Adrenal gland (tissue), 12 donors: ENCODE results near the gene BBX. TPM values are rescaled to one million over a fixed set of nuclear protein-coding genes. Genes with fewer than 3 reads are reported as not detected.

Experiments used
- DNase-seq, 7 donors: peaks; one replicate each; pipeline ENCODE4 v3.0.0-alpha.2; 2019 to 2020
- H3K27ac ChIP-seq, 5 donors: fragments of 200-600 bp; sonication (generic) in 4 of 5; 1 replicate in 3 of 5; 2 replicates in 2 of 5; pipeline versions ENCODE4 v1.5.1 to v1.8.0; 2016 to 2020; ENCODE audit warnings: mild to moderate bottlenecking in 1 of 5
- H3K27me3 ChIP-seq: fragments of 200-600 bp; 2 replicates; pipeline ENCODE4 v1.8.0; 2021
- H3K36me3 ChIP-seq, 2 donors: fragments of 200-600 bp; replicated peaks in 1 of 2; 1 replicate in 1 of 2; 2 replicates in 1 of 2; pipeline versions ENCODE4 v1.5.1 to v1.8.0; 2018 to 2022
- H3K4me1 ChIP-seq, 2 donors: fragments of 200-600 bp; replicated peaks in 1 of 2; 1 replicate in 1 of 2; 2 replicates in 1 of 2; pipeline versions ENCODE4 v1.5.1 to v1.8.0; 2018 to 2021
- H3K4me3 ChIP-seq, 4 donors: fragments of 200-600 bp; sonication (generic) in 3 of 4; one replicate each; pipeline ENCODE4 v1.5.1; 2016 to 2018
- H3K9me3 ChIP-seq, 3 donors: fragments of 200-600 bp; sonication (generic) in 1 of 3; replicated peaks in 1 of 3; 1 replicate in 2 of 3; 2 replicates in 1 of 3; pipeline versions ENCODE4 v1.5.1 to v1.8.0; 2016 to 2021
- POLR2A ChIP-seq, 2 donors: fragments of 450-650 bp; IDR thresholded peaks; one replicate each; pipeline ENCODE4 v1.6.1; 2017; ENCODE audit warnings: antibody characterized with exemption in 2 of 2, mild to moderate bottlenecking in 2 of 2, moderate library complexity in 1 of 2
- WGBS, 4 donors: extraction: QIAGEN DNeasy Blood & Tissue Kit in 2 of 4; methylation state at CpG; one replicate each; pipeline versions ENCODE4 v1.1.5 to v1.1.7; 2013 to 2017; 5-methylcytosine and 5-hydroxymethylcytosine counted together
- intact Hi-C, 2 donors: fragments of 100-400 bp; cut with DNase I; formaldehyde crosslinking; loops; one replicate each; pipeline versions ENCODE4 v1.14.1 to v1.15.0; 2022 to 2023
- polyA plus RNA-seq, 3 donors: library from polyadenylated mRNA; stranded (reverse); fragments of 200-250 nt in 2 of 3; fragments of 350-450 nt in 1 of 3; fragmentation: Illumina TruSeq in 1 of 3; extraction: RNeasy Lipid Tissue Mini Kit (QIAGEN cat#74804) in 1 of 3; gene quantifications; one replicate each; pipeline ENCODE4 v1.2.3, GENCODE V29; 2013 to 2014
- total RNA-seq, 9 donors: library from RNA; depleted of rRNA in 4 of 9; stranded (reverse); fragments of >200 nt in 4 of 9; fragments of 120-200 nt in 1 of 9; fragmentation: NEBNext Ultra II Directional in 1 of 9; extraction: Animal tissue kit (Norgen Biotek cat#: 25700) in 1 of 9; gene quantifications; one replicate each; pipeline versions ENCODE4 v1.1.0 to v1.2.4, GENCODE V29; 2013 to 2023
- TF ChIP-seq, protein P1 (sequence below), 6 experiments: fragments of 450-650 bp in 4 of 6; fragments of 200-600 bp in 2 of 6; sonication (generic) in 1 of 6; IDR thresholded peaks; 1 replicate in 5 of 6; 2 replicates in 1 of 6; pipeline versions ENCODE4 v1.5.1 to v1.8.0; 2016 to 2021; ENCODE audit warnings: antibody characterized with exemption in 6 of 6, mild to moderate bottlenecking in 2 of 6, moderate library complexity in 1 of 6
- donor health status: healthy with polysubstance abuse.
- donor health status: Bipolar disorder and iron deficiency.
- donor health status: DM: yes; HTN: yes; CAD: no.
- donor health status: DM: no; HTN: no; CAD: no.
- donor health status: DM: no; HTN: no; CAD: no.
- donor health status: DM: yes; HTN: yes; CAD: no.

Gene BBX
- total and polyA plus RNA-seq, 12 donors: 12.8 to 208 (median 116) TPM

DNA sequence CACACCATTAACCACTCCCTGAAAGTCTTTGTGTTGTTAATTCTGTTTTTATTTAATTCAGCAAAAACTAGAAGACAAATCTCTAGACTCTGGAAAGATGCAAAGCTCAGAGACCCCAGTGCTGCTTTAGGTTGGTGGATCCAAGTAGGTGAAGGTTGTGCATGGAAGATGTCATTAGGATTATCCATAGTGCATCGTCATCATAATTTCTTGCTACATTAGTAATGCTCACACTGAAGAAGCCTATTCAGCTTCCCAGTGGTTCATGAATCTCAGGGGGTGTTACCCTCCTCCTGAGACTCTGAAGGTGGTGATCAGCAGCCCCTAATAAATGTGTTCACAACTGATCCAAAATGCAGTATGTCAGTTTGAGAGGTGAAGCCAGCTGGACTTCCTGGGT lies 295.3 kb downstream of the BBX start:
- H3K4me3 ChIP-seq: no peak overlapping the region
- no peaks in the 10 kb centered on the region for H3K9me3 ChIP-seq
- intact Hi-C loops: no loop called here
- H3K4me1 ChIP-seq: peaks cover 17 to 34% of the 10 kb centered on the region in 2 donors
- H3K27ac ChIP-seq: no peak overlapping the region
- TF ChIP-seq, protein P1, sequence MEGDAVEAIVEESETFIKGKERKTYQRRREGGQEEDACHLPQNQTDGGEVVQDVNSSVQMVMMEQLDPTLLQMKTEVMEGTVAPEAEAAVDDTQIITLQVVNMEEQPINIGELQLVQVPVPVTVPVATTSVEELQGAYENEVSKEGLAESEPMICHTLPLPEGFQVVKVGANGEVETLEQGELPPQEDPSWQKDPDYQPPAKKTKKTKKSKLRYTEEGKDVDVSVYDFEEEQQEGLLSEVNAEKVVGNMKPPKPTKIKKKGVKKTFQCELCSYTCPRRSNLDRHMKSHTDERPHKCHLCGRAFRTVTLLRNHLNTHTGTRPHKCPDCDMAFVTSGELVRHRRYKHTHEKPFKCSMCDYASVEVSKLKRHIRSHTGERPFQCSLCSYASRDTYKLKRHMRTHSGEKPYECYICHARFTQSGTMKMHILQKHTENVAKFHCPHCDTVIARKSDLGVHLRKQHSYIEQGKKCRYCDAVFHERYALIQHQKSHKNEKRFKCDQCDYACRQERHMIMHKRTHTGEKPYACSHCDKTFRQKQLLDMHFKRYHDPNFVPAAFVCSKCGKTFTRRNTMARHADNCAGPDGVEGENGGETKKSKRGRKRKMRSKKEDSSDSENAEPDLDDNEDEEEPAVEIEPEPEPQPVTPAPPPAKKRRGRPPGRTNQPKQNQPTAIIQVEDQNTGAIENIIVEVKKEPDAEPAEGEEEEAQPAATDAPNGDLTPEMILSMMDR (IDR thresholded peaks at IDR 0.05): no peak
- no peak for TF ChIP-seq POLR2A (IDR thresholded peaks at IDR 0.05)
- H3K36me3 ChIP-seq: no peaks in the 10 kb centered on the region
- DNase-seq: no peak
- 88 to 93% (median 93%) methylated on average over 1 of the region's 1 CpG for WGBS, 4 donors
- H3K27me3 ChIP-seq: no peaks in the 10 kb centered on the region

DNA sequence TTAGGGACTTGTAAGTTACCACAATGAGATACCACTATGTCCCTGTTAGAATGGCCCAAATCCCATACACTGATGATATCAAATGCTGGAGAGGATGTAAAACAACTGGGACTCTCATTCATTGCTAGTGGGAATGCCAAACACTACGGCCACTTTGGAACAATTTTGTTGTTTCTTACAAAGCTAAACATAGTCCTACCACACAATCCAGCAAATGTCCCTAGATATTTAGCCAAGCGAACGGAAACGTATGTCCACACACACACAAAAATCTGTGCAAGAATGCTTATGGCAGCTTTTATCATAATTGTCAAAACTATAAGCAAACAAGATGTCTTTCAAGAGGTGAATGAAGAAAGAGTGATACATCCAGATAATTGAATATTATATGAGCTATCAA lies 296.9 kb downstream of the BBX start:
- no peaks in the 10 kb centered on the region for H3K27me3 ChIP-seq

DNA sequence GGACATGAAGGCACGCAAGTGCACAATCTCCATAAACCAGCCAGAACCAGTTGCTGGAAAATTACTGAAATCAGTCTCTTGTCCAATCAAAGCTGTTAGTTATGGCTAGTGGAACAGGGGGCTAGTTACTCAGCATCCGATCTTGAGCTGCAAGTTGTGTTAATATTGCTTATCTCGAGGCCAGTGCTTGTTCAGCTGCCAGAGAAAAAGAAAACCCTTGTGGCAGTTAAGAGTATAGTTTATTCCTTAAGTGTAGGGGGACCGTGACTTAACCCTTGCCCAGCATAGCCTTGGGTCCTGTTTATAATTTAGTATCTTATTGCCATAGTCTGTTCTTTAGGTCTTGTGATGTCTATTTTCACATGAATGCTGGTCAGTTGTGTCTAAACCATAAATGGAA lies 299.5 kb downstream of the BBX start:
- TF ChIP-seq, protein P1 (IDR thresholded peaks at IDR 0.05): no peak
- no peak for TF ChIP-seq POLR2A (IDR thresholded peaks at IDR 0.05)
- WGBS, 4 donors: 69 to 78% (median 74%) methylated on average over 4 of the region's 4 CpGs
- intact Hi-C loops: no loop called here
- DNase-seq: no peak
- Histone ChIP-seq H3K9me3 (no peaks in the 10 kb centered on the region), H3K36me3 (no peaks in the 10 kb centered on the region), H3K4me1 (peaks cover 0 to 3% of the 10 kb centered on the region in 2 donors), H3K27me3 (no peaks in the 10 kb centered on the region), H3K4me3 (no peak overlapping the region), H3K27ac (no peak overlapping the region)

More for the DNA sequence above, 296.9 kb downstream of the BBX start:
- Histone ChIP-seq H3K36me3 (no peaks in the 10 kb centered on the region), H3K9me3 (no peaks in the 10 kb centered on the region), H3K4me3 (no peak overlapping the region), H3K4me1 (peaks cover 2 to 20% of the 10 kb centered on the region in 2 donors), H3K27ac (no peak overlapping the region)
- intact Hi-C loops: no loop called here
- WGBS, 4 donors: 76 to 94% (median 91%) methylated on average over 4 of the region's 4 CpGs
- TF ChIP-seq, protein P1 (IDR thresholded peaks at IDR 0.05): no peak
- no peak for TF ChIP-seq POLR2A (IDR thresholded peaks at IDR 0.05)
- DNase-seq: no peak

DNA sequence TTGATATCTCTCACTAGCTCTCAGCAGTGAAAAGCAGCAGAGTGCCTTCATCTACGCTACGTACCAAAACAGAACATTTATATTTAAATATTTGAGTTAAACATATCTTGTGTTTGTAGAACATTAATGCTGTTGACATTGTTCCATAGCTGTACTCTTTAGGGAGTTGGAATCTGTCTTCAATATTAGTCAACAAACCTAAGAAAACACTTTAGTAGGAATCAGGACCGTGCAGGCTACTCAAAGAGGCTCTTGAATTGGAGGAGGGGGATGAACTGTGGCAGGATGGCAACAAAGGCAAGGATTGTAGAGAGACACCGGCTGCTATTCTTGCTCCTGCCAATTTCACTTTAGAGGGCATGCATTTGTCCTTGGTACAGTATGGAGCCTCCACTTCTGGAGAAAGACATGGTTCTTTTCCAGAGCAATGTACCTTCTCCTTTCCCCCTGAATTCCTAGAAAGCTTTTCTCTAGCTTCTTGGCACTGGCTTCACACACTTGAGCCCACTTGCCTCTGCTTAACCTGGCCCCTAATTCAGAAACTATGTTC lies 302.1 kb downstream of the BBX start:
- intact Hi-C loops: no loop called here
- no peak for DNase-seq
- Histone ChIP-seq H3K9me3 (no peaks in the 10 kb centered on the region), H3K4me3 (no peak overlapping the region), H3K27ac (no peak overlapping the region), H3K36me3 (no peaks in the 10 kb centered on the region), H3K4me1 (no peaks in the 10 kb centered on the region), H3K27me3 (no peaks in the 10 kb centered on the region)
- no peak for TF ChIP-seq POLR2A (IDR thresholded peaks at IDR 0.05)
- TF ChIP-seq, protein P1 (IDR thresholded peaks at IDR 0.05): no peak
- WGBS, 4 donors: 72 to 81% (median 77%) methylated on average over 4 of the region's 4 CpGs
